Measurements from ENCODE around the gene KLK14.

DNA sequence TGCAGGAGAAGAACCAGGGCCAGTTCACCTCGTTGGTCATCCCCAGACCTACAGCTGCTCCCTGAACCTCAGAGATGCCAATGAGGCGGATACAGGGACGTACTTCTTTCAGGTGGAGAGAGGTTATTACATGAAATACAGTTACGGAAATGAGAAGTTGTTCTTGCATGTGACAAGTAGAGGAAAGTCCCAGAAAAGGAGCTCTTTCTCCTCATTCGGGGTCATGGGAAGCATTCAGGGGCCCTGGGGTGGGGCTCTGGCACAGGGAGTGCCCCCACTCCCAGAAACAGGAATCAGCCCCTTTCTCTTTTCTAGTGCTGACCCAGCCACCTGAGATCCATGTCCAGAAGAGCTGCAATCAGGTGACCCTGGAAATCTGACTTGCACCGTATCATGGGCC lies 37.5 kb upstream of the KLK14 start:
- no peak for TF ChIP-seq POLR2A (IDR thresholded peaks at IDR 0.05)
- TF ChIP-seq, protein P1, sequence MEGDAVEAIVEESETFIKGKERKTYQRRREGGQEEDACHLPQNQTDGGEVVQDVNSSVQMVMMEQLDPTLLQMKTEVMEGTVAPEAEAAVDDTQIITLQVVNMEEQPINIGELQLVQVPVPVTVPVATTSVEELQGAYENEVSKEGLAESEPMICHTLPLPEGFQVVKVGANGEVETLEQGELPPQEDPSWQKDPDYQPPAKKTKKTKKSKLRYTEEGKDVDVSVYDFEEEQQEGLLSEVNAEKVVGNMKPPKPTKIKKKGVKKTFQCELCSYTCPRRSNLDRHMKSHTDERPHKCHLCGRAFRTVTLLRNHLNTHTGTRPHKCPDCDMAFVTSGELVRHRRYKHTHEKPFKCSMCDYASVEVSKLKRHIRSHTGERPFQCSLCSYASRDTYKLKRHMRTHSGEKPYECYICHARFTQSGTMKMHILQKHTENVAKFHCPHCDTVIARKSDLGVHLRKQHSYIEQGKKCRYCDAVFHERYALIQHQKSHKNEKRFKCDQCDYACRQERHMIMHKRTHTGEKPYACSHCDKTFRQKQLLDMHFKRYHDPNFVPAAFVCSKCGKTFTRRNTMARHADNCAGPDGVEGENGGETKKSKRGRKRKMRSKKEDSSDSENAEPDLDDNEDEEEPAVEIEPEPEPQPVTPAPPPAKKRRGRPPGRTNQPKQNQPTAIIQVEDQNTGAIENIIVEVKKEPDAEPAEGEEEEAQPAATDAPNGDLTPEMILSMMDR (IDR thresholded peaks at IDR 0.05): no peak
